GM12864 (cell line): ENCODE measurements around the gene SORD.
A peak's percentile ranks its signal among the peaks of the same experiment; 100 is the strongest.
"Not testable (repeated sequence)": the region's sequence is repeated elsewhere in the genome, so short reads cannot be mapped to it uniquely, and the experiment has no call there.

ENCODE experiments used
- DNase-seq: peaks from one replicate; pipeline ENCODE4 v3.0.0-alpha.2; 2011; ENCODE audit warnings: low read depth
- H3K4me3 ChIP-seq: 2 replicates; pipeline ENCODE4 v1.5.1; 2011; ENCODE audit warnings: mild to moderate bottlenecking, low read depth, low read length, control low read depth
- CTCF ChIP-seq: IDR thresholded peaks from 2 replicates; pipeline ENCODE4 v1.5.1; 2011; ENCODE audit warnings: low read depth, mild to moderate bottlenecking, moderate library complexity, low read length, control low read depth, inconsistent platforms; ENCODE audit errors: missing control alignments

SORD gene

DNA sequence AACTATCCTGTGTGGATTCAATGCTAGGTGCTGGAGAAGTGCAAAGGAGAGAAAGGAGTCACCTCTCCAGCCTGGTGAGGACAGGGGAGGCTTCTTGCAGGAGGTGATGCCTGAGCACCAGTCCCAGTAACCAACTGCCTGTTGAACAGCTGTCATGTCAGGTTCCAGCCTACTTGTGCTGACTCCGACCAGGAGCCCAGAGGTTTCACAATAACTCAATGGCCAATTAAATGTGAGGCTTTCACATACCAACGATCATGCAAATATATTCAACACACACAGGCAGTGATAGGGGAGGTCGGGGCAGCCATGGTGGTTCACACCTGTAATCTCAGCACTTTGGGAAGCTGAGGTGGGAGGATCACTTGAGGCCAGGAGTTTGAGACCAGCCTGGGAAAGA lies 7.7 kb downstream of the SORD start:
- TF ChIP-seq CTCF = no peak
- DNase-seq = no peak
- H3K4me3 ChIP-seq = no peak overlapping the region

GRCh38 chr15:45031522-45032028 lies 8.6 kb downstream of the SORD start:
- not testable (repeated sequence) for H3K4me3 ChIP-seq, DNase-seq

- H3K4me3 ChIP-seq, DNase-seq: not testable (repeated sequence)
Observed at GRCh38 chr15:45032501-45032900, 9.5 kb downstream of the SORD start.

- H3K4me3 ChIP-seq, DNase-seq: not testable (repeated sequence)
Observed at GRCh38 chr15:45034087-45034486, 11.1 kb downstream of the SORD start.

GRCh38 chr15:45034600-45035375 lies 11.8 kb downstream of the SORD start:
- not testable (repeated sequence) for H3K4me3 ChIP-seq, DNase-seq

- peak; percentile 96 for TF ChIP-seq CTCF
- not testable (repeated sequence) for DNase-seq, H3K4me3 ChIP-seq
Observed at GRCh38 chr15:45036812-45037781, 14.1 kb downstream of the SORD start.

GRCh38 chr15:45037936-45038335 lies 14.9 kb downstream of the SORD start:
- TF ChIP-seq CTCF = no peak
- no peak overlapping the region for H3K4me3 ChIP-seq
- no peak for DNase-seq

- not testable (repeated sequence) for DNase-seq, H3K4me3 ChIP-seq
Observed at GRCh38 chr15:45040396-45040795, 17.4 kb downstream of the SORD start.

DNA sequence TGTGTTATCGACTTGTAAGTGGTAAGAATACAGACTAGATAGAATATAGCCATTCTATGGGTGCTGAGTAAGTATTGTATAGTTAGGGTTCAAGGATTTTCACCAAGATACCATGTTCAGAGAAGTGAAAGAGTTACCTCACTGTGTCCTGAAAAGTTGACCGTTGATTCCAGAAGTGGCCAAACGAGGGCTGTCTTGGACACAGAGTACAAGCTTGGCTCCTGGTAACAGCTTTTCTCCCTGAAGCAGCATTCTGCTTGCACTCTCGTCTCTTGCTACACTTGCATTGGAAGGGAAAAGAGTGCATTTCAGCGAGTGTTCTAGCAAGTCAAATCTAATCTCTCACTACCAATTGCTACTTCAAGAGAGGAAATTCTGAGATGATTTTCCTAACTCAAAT lies 18.5 kb downstream of the SORD start:
- not testable (repeated sequence) for H3K4me3 ChIP-seq, DNase-seq

DNA sequence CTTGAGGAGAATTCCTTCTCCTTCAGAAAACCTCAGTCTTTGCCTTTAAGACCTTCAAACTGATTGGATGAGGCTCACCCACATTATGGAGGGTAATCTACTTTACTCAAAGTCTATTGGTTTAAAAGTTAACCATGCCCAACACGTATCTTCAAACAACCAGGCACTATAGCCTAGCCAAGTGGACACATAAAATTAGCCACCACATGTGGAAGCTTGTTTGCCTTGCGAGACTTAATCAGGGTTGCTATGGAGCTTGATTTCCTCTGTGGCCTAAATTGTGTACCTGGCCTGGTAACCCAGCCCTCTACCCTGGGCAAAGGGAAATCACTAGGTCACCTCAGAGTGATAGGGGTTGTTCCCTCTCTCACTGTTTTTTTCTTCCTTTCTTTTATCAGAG lies 19.9 kb downstream of the SORD start:
- not testable (repeated sequence) for DNase-seq, H3K4me3 ChIP-seq

DNA sequence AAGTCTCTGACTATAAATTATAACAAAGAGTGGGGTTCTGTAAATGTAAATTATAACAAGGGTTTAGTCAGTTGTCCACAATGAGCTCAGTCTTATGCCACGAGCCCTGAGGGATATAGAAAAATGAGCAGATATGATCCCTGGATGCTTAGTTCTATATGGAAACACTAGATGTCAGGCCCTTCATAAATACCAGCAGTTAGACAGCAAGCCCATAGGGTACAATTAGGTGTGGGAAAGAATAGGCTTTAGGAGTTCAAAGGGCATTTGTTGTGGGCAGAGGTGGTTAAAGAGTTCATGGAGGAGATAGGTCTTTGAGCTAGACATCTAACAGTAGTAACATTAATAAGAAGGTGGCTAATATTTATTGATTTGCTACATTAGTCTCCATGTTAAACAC lies 21.3 kb downstream of the SORD start:
- not testable (repeated sequence) for H3K4me3 ChIP-seq, DNase-seq

DNA sequence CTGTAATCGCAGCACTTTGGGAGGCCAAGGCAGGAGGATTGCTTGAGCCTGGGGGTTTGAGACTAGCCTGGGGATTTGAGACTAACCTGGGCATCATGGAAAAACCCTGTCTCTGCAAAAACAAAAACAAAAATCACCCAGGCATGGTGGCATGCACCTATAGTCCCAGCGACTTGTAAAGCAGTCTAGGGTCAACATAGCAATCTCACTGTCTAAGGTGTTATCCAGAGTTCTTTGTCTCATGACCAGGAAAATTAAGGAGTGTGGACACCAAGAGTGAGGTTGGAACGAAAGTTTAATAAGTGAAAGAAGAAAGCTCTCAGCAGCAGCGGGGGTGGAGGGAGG lies 25.4 kb downstream of the SORD start:
- not testable (repeated sequence) for H3K4me3 ChIP-seq, DNase-seq
